Measurements from ENCODE around the gene BNC2.

The BNC2 gene

GRCh38 chr9:16485160-16485559 is 385.3 kb downstream of the BNC2 start:
- no peak for TF ChIP-seq EP300 (IDR thresholded peaks at IDR 0.05; ENCODE audit: borderline replicate concordance)
- TF ChIP-seq NFIC (IDR thresholded peaks at IDR 0.05): no peak
- TF ChIP-seq ZBTB7A (IDR thresholded peaks at IDR 0.05; ENCODE audit: low read depth): no peak
- TF ChIP-seq TEAD4 (IDR thresholded peaks at IDR 0.05): no peak
- TF ChIP-seq TAF1 (IDR thresholded peaks at IDR 0.05; ENCODE audit: low read depth): no peak
- no peak for TF ChIP-seq REST (IDR thresholded peaks at IDR 0.05; ENCODE audit: low read depth)
- no peak for TF ChIP-seq YY1 (IDR thresholded peaks at IDR 0.05; ENCODE audit: low read depth)
- TF ChIP-seq EGR1 (IDR thresholded peaks at IDR 0.05): no peak
- TF ChIP-seq TCF12 (IDR thresholded peaks at IDR 0.05; ENCODE audit: low read depth): no peak

GRCh38 chr9:16484744-16485143 is 385.7 kb downstream of the BNC2 start:
- no peak for TF ChIP-seq CREB1 (IDR thresholded peaks at IDR 0.05; ENCODE audit: low read depth)

GRCh38 chr9:16484180-16484579 is 386.3 kb downstream of the BNC2 start:
- no peak for TF ChIP-seq ZBTB7A (IDR thresholded peaks at IDR 0.05; ENCODE audit: low read depth)
- no peak for TF ChIP-seq YY1 (IDR thresholded peaks at IDR 0.05; ENCODE audit: low read depth)
- no peak for TF ChIP-seq MAX (IDR thresholded peaks at IDR 0.05)
- TF ChIP-seq EGR1 (IDR thresholded peaks at IDR 0.05): no peak
- no peak for TF ChIP-seq REST (IDR thresholded peaks at IDR 0.05; ENCODE audit: low read depth)
- no peak for TF ChIP-seq CREB1 (IDR thresholded peaks at IDR 0.05; ENCODE audit: low read depth)
- TF ChIP-seq FOXM1 (IDR thresholded peaks at IDR 0.05; ENCODE audit: borderline replicate concordance, low read depth): no peak
- TF ChIP-seq CEBPB (IDR thresholded peaks at IDR 0.05): no peak
- TF ChIP-seq RAD21 (IDR thresholded peaks at IDR 0.05; ENCODE audit: low read depth): no peak
- TF ChIP-seq USF1 (IDR thresholded peaks at IDR 0.05): no peak
- no peak for TF ChIP-seq TAF1 (IDR thresholded peaks at IDR 0.05; ENCODE audit: low read depth)
- no peak for TF ChIP-seq TCF12 (IDR thresholded peaks at IDR 0.05; ENCODE audit: low read depth)

- no peak for TF ChIP-seq FOXM1 (IDR thresholded peaks at IDR 0.05; ENCODE audit: borderline replicate concordance, low read depth)
- TF ChIP-seq USF1 (IDR thresholded peaks at IDR 0.05): no peak
- no peak for TF ChIP-seq ZBTB7A (IDR thresholded peaks at IDR 0.05; ENCODE audit: low read depth)
- no peak for TF ChIP-seq YY1 (IDR thresholded peaks at IDR 0.05; ENCODE audit: low read depth)
- TF ChIP-seq RAD21 (IDR thresholded peaks at IDR 0.05; ENCODE audit: low read depth): no peak
- no peak for TF ChIP-seq CEBPB (IDR thresholded peaks at IDR 0.05)
- TF ChIP-seq MAX (IDR thresholded peaks at IDR 0.05): no peak
- TF ChIP-seq CREB1 (IDR thresholded peaks at IDR 0.05; ENCODE audit: low read depth): no peak
- no peak for TF ChIP-seq REST (IDR thresholded peaks at IDR 0.05; ENCODE audit: low read depth)
- no peak for TF ChIP-seq EGR1 (IDR thresholded peaks at IDR 0.05)
- TF ChIP-seq TCF12 (IDR thresholded peaks at IDR 0.05; ENCODE audit: low read depth): no peak
- no peak for TF ChIP-seq TAF1 (IDR thresholded peaks at IDR 0.05; ENCODE audit: low read depth)
- no peak for TF ChIP-seq TEAD4 (IDR thresholded peaks at IDR 0.05)
- TF ChIP-seq NFIC (IDR thresholded peaks at IDR 0.05): no peak
- TF ChIP-seq EP300 (IDR thresholded peaks at IDR 0.05; ENCODE audit: borderline replicate concordance): no peak
These were observed 387.7 kb downstream of the BNC2 start for GRCh38 chr9:16482764-16483163.

- TF ChIP-seq EP300 (IDR thresholded peaks at IDR 0.05; ENCODE audit: borderline replicate concordance) (no peak), NFIC (IDR thresholded peaks at IDR 0.05) (no peak), TAF1 (IDR thresholded peaks at IDR 0.05; ENCODE audit: low read depth) (no peak), RAD21 (IDR thresholded peaks at IDR 0.05; ENCODE audit: low read depth) (no peak), TEAD4 (IDR thresholded peaks at IDR 0.05) (no peak), FOXM1 (IDR thresholded peaks at IDR 0.05; ENCODE audit: borderline replicate concordance, low read depth) (no peak)
These were observed 394.5 kb downstream of the BNC2 start for GRCh38 chr9:16475996-16476395.

Measured in Ishikawa (cell line).